PC-3 (cell line): Measurements from ENCODE around the gene PDGFB.

Experiments
- EZH2 ChIP-seq: fragments of 300-600 bp; sonication (generic); IDR thresholded peaks from one replicate; pipeline ENCODE4 v1.6.1; 2017; ENCODE audit warnings: antibody characterized with exemption, mild to moderate bottlenecking, low read length; ENCODE audit not compliant: unreplicated experiment
- EZH2phosphoT487 ChIP-seq: fragments of 300-600 bp; sonication (generic); IDR thresholded peaks from 2 replicates; pipeline ENCODE4 v1.6.1; 2018; ENCODE audit warnings: mild to moderate bottlenecking, antibody characterized with exemption, low read length, borderline replicate concordance
- TF ChIP-seq, protein P1 (sequence below): fragments of 300-600 bp; sonication (generic); conservative IDR thresholded peaks from 2 replicates; pipeline ENCODE4 v1.5.1; 2017; ENCODE audit warnings: antibody characterized with exemption, low read depth, mild to moderate bottlenecking, low read length

DNA sequence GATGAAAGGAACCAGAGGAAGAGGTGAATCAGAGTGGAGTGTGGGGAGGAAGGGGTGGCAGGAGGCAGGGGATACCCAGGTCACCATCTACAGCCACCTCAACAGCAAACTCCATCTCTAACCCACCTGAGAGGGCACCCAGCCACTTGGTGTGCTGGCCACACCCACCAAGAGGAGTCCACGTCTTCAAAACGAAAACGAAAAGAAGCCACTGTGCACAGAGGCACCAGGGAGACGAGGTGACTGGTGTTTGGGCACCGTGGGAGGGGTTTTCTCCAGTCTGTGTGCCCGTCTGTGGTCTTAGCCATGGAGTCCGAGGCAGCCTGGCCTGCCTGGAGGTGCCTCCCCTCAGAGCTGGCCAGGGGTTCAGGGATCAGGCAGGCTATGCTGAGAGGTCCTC is 20.2 kb downstream of the PDGFB start:
- TF ChIP-seq, protein P1, sequence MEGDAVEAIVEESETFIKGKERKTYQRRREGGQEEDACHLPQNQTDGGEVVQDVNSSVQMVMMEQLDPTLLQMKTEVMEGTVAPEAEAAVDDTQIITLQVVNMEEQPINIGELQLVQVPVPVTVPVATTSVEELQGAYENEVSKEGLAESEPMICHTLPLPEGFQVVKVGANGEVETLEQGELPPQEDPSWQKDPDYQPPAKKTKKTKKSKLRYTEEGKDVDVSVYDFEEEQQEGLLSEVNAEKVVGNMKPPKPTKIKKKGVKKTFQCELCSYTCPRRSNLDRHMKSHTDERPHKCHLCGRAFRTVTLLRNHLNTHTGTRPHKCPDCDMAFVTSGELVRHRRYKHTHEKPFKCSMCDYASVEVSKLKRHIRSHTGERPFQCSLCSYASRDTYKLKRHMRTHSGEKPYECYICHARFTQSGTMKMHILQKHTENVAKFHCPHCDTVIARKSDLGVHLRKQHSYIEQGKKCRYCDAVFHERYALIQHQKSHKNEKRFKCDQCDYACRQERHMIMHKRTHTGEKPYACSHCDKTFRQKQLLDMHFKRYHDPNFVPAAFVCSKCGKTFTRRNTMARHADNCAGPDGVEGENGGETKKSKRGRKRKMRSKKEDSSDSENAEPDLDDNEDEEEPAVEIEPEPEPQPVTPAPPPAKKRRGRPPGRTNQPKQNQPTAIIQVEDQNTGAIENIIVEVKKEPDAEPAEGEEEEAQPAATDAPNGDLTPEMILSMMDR: no peak
- TF ChIP-seq EZH2phosphoT487 (no peak), EZH2 (no peak)
